HEK293 (cell line): ENCODE data around the gene GSG1L2.

Experiments
- CTCF ChIA-PET: fragments of 350-600 bp; formaldehyde crosslinking; extraction: SDS; loops from one replicate; lab custom pipeline; 2021; ENCODE audit warnings: antibody characterized with exemption; lab: Yijun Ruan, JAX
- POLR2A ChIA-PET: fragments of 300-600 bp; formaldehyde crosslinking; extraction: SDS; loops from one replicate; lab custom pipeline; 2020; ENCODE audit warnings: antibody characterized with exemption, inconsistent platforms; lab: Yijun Ruan, JAX
- H3K27ac ChIP-seq: fragments of 200-500 bp; sonication (Bioruptor generic); 2 replicates; pipeline ENCODE4 v1.5.1; 2014; ENCODE audit warnings: low read depth, low read length, control low read depth, inconsistent platforms; ENCODE audit errors: extremely low read depth
- H3K36me3 ChIP-seq, 2 experiments: fragments of 200-500 bp in 1 of 2; sonication (Bioruptor generic) in 1 of 2; 1 replicate in 1 of 2; 2 replicates in 1 of 2; pipeline ENCODE4 v1.5.1; 2014 to 2017; ENCODE audit warnings: inconsistent platforms in 2 of 2, low read length in 2 of 2; ENCODE audit not compliant: control insufficient read depth in 2 of 2, insufficient read depth in 1 of 2
- H3K4me1 ChIP-seq: fragments of 200-500 bp; sonication (Bioruptor generic); 2 replicates; pipeline ENCODE4 v1.5.1; 2014; ENCODE audit warnings: mild to moderate bottlenecking, low read length, inconsistent platforms; ENCODE audit not compliant: control insufficient read depth, insufficient read depth
- H3K4me3 ChIP-seq: 2 replicates; pipeline ENCODE4 v1.5.1; 2011; ENCODE audit warnings: low read depth, mild to moderate bottlenecking, control low read depth, low read length, moderate library complexity
- H3K9me3 ChIP-seq: fragments of 200-500 bp; sonication (Bioruptor generic); 2 replicates; pipeline ENCODE4 v1.5.1; 2014; ENCODE audit warnings: low read depth, low read length, inconsistent platforms; ENCODE audit not compliant: control insufficient read depth, insufficient read depth
- BCL11A ChIP-seq: fragments of 450-650 bp; formaldehyde crosslinking; IDR thresholded peaks from 2 replicates; pipeline ENCODE4 v1.5.1; 2016; ENCODE audit warnings: low read depth, missing biosample characterization, missing genetic modification characterization
- FEZF1 ChIP-seq: fragments of 450-650 bp; formaldehyde crosslinking; IDR thresholded peaks from 2 replicates; pipeline ENCODE4 v1.5.1; 2016; ENCODE audit warnings: missing biosample characterization, missing genetic modification characterization
- IKZF3 ChIP-seq: fragments of 450-650 bp; IDR thresholded peaks from 2 replicates; pipeline ENCODE4 v1.5.0; 2018; ENCODE audit warnings: missing biosample characterization, mild to moderate bottlenecking, missing genetic modification characterization, moderate library complexity
- KLF10 ChIP-seq: fragments of 450-650 bp; IDR thresholded peaks from 2 replicates; pipeline ENCODE4 v1.5.1; 2018; ENCODE audit warnings: missing biosample characterization, mild to moderate bottlenecking, missing genetic modification characterization
- KLF8 ChIP-seq: fragments of 450-650 bp; formaldehyde crosslinking; IDR thresholded peaks from 2 replicates; pipeline ENCODE4 v1.5.1; 2016; ENCODE audit warnings: missing biosample characterization, missing genetic modification characterization
- KLF9 ChIP-seq: fragments of 450-650 bp; formaldehyde crosslinking; IDR thresholded peaks from 2 replicates; pipeline ENCODE4 v1.5.1; 2016; ENCODE audit warnings: missing biosample characterization, missing genetic modification characterization, low read depth
- RBAK ChIP-seq: fragments of 450-650 bp; formaldehyde crosslinking; IDR thresholded peaks from 2 replicates; pipeline ENCODE4 v1.5.1; 2016; ENCODE audit warnings: missing biosample characterization, missing genetic modification characterization
- ZBTB10 ChIP-seq: fragments of 450-650 bp; formaldehyde crosslinking; IDR thresholded peaks from 2 replicates; pipeline ENCODE4 v1.5.1; 2016; ENCODE audit warnings: missing biosample characterization, missing genetic modification characterization
- ZFP41 ChIP-seq: fragments of 450-650 bp; formaldehyde crosslinking; IDR thresholded peaks from 2 replicates; pipeline ENCODE4 v1.5.1; 2016; ENCODE audit warnings: missing biosample characterization, missing genetic modification characterization, borderline replicate concordance
- ZNF133 ChIP-seq: fragments of 450-650 bp; formaldehyde crosslinking; IDR thresholded peaks from 2 replicates; pipeline ENCODE4 v1.5.1; 2016; ENCODE audit warnings: missing biosample characterization, missing genetic modification characterization
- ZNF202 ChIP-seq: fragments of 450-650 bp; formaldehyde crosslinking; IDR thresholded peaks from 2 replicates; pipeline ENCODE4 v1.5.1; 2016; ENCODE audit warnings: missing biosample characterization, missing genetic modification characterization, borderline replicate concordance
- ZNF221 ChIP-seq: fragments of 450-650 bp; formaldehyde crosslinking; IDR thresholded peaks from 2 replicates; pipeline ENCODE4 v1.5.1; 2017; ENCODE audit warnings: missing biosample characterization, missing genetic modification characterization, borderline replicate concordance
- ZNF394 ChIP-seq: fragments of 450-650 bp; formaldehyde crosslinking; IDR thresholded peaks from 2 replicates; pipeline ENCODE4 v1.5.1; 2016; ENCODE audit warnings: missing biosample characterization, missing genetic modification characterization, mild to moderate bottlenecking, moderate library complexity, borderline replicate concordance
- ZNF433 ChIP-seq: fragments of 450-650 bp; formaldehyde crosslinking; IDR thresholded peaks from 2 replicates; pipeline ENCODE4 v1.5.1; 2016; ENCODE audit warnings: missing biosample characterization, missing genetic modification characterization, low read depth
- ZNF558 ChIP-seq: fragments of 450-650 bp; formaldehyde crosslinking; IDR thresholded peaks from 2 replicates; pipeline ENCODE4 v1.5.1; 2016; ENCODE audit warnings: missing biosample characterization, missing genetic modification characterization
- ZNF629 ChIP-seq: fragments of 450-650 bp; formaldehyde crosslinking; IDR thresholded peaks from 2 replicates; pipeline ENCODE4 v1.5.1; 2017; ENCODE audit warnings: missing biosample characterization, missing genetic modification characterization
- ZNF791 ChIP-seq: fragments of 450-650 bp; formaldehyde crosslinking; IDR thresholded peaks from 2 replicates; pipeline ENCODE4 v1.5.1; 2016; ENCODE audit warnings: missing biosample characterization, missing genetic modification characterization
- TF ChIP-seq, protein P1 (sequence below): fragments of 450-650 bp; formaldehyde crosslinking; conservative IDR thresholded peaks from 2 replicates; pipeline ENCODE4 v1.5.1; 2016; ENCODE audit warnings: low read depth, missing biosample characterization, missing genetic modification characterization

GSG1L2 gene

DNA sequence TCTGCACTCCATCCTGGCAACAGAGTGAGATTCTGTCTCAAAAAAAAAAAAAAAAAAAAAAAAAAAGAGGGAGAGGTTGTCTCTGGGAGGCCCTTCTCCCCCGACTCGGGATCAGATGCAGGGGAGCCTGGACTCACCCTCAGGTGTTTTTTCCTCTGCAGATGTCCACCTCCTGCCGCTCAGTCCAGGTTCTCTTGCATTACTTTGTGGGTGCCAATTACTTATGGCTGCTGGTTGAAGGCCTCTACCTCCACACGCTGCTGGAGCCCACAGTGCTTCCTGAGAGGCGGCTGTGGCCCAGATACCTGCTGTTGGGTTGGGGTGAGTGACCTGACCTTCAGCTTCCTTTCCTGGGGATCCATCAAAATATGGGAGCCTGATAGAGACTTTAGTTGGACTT, 37.9 kb upstream of the GSG1L2 start (continued):
- TF ChIP-seq, protein P1, sequence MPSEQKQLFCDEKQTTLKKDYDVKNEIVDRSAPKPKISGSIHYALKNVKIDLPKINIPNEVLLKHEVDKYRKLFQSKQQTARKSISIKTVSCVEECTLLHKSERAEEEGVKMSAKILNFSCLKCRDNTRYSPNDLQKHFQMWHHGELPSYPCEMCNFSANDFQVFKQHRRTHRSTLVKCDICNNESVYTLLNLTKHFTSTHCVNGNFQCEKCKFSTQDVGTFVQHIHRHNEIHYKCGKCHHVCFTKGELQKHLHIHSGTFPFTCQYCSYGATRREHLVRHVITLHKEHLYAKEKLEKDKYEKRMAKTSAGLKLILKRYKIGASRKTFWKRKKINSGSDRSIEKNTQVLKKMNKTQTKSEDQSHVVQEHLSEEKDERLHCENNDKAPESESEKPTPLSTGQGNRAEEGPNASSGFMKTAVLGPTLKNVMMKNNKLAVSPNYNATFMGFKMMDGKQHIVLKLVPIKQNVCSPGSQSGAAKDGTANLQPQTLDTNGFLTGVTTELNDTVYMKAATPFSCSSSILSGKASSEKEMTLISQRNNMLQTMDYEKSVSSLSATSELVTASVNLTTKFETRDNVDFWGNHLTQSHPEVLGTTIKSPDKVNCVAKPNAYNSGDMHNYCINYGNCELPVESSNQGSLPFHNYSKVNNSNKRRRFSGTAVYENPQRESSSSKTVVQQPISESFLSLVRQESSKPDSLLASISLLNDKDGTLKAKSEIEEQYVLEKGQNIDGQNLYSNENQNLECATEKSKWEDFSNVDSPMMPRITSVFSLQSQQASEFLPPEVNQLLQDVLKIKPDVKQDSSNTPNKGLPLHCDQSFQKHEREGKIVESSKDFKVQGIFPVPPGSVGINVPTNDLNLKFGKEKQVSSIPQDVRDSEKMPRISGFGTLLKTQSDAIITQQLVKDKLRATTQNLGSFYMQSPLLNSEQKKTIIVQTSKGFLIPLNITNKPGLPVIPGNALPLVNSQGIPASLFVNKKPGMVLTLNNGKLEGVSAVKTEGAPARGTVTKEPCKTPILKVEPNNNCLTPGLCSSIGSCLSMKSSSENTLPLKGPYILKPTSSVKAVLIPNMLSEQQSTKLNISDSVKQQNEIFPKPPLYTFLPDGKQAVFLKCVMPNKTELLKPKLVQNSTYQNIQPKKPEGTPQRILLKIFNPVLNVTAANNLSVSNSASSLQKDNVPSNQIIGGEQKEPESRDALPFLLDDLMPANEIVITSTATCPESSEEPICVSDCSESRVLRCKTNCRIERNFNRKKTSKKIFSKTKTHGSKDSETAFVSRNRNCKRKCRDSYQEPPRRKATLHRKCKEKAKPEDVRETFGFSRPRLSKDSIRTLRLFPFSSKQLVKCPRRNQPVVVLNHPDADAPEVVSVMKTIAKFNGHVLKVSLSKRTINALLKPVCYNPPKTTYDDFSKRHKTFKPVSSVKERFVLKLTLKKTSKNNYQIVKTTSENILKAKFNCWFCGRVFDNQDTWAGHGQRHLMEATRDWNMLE (tag by site-specific recombination), result no peak
- TF ChIP-seq RBAK (tag by site-specific recombination) (no peak), BCL11A (tag by site-specific recombination) (no peak), ZFP41 (tag by site-specific recombination) (no peak), ZBTB10 (tag by site-specific recombination) (no peak), ZNF202 (tag by site-specific recombination) (no peak)

- TF ChIP-seq ZNF221 (tag by site-specific recombination) (no peak), ZNF629 (tag by site-specific recombination) (no peak), ZNF558 (tag by site-specific recombination) (no peak), KLF10 (tag by site-specific recombination) (no peak), IKZF3 (tag by site-specific recombination) (no peak), FEZF1 (no peak), KLF8 (tag by site-specific recombination) (no peak), ZNF394 (tag by site-specific recombination) (no peak), ZNF133 (tag by site-specific recombination) (no peak), ZNF791 (tag by site-specific recombination) (no peak), KLF9 (tag by site-specific recombination) (no peak), ZNF433 (tag by site-specific recombination) (no peak)
- Histone ChIP-seq H3K36me3 (no peaks in the 10 kb centered on the region), H3K4me3 (no peak overlapping the region), H3K4me1 (no peaks in the 10 kb centered on the region), H3K27ac (no peak overlapping the region), H3K9me3 (no peaks in the 10 kb centered on the region; the same call in 1 of the 2 replicates)
- POLR2A ChIA-PET, result interaction anchor here (0.5 kb wide), 1 partner anchor 284 kb away, joined by 3 read pairs; no protein-coding TSS in a partner anchor
- CTCF ChIA-PET, result interaction anchor here (0.6 to 2.5 kb wide), 4 partner anchors 17 to 45 kb away, joined by 3 to 7 read pairs (median 4); no protein-coding TSS in a partner anchor
Measured at GRCh38 chr17:9855036-9855435, 33.2 kb upstream of the GSG1L2 start.
